Ovary (tissue), 3 donors: ENCODE measurements around the gene ZNRF1.

Experiments used
- POLR2A ChIP-seq: fragments of 450-650 bp; IDR thresholded peaks from one replicate; pipeline ENCODE4 v1.6.1; 2017; ENCODE audit warnings: antibody characterized with exemption, mild to moderate bottlenecking, moderate library complexity
- TF ChIP-seq, protein P1 (sequence below), 3 donors: fragments of 450-650 bp in 2 of 3; fragments of 200-600 bp in 1 of 3; IDR thresholded peaks; one replicate each; pipeline versions ENCODE4 v1.5.1 to v1.8.0; 2016 to 2022; ENCODE audit warnings: antibody characterized with exemption in 3 of 3, mild to moderate bottlenecking in 1 of 3
- donor health status: DM: no; HTN: no; CAD: no.

DNA sequence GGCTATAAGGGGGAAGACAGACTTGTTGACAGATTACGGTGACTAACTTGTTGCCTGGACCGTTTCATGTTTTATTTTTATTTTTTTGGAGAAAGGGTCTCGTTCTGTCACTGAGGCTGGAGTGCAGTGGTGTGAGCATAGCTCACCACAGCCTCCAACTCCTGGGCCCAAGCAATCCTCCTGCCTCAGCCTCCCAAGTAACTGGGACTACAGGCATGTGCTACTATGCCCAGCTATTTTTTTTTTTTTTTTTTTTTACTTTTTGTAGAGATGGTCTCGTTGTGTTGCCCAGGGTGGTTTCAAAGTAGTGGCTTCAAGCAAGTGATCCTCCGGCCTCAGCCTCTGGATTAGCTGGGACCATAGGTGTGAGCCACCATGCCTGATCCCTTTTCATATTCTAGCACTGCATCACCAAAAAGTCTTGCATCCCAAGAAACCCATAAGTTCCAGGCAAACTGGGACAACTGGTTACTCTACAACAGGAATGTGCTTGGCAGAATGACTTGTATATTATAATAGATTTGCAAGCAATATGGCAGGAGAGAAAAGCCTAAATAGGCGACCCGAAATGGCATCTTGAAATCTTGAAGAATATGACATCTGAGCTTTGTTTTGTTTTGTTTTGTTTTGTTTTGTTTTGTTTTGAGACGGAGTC is 11.7 kb upstream of the ZNRF1 start:
- no peak for TF ChIP-seq POLR2A
- TF ChIP-seq, protein P1, sequence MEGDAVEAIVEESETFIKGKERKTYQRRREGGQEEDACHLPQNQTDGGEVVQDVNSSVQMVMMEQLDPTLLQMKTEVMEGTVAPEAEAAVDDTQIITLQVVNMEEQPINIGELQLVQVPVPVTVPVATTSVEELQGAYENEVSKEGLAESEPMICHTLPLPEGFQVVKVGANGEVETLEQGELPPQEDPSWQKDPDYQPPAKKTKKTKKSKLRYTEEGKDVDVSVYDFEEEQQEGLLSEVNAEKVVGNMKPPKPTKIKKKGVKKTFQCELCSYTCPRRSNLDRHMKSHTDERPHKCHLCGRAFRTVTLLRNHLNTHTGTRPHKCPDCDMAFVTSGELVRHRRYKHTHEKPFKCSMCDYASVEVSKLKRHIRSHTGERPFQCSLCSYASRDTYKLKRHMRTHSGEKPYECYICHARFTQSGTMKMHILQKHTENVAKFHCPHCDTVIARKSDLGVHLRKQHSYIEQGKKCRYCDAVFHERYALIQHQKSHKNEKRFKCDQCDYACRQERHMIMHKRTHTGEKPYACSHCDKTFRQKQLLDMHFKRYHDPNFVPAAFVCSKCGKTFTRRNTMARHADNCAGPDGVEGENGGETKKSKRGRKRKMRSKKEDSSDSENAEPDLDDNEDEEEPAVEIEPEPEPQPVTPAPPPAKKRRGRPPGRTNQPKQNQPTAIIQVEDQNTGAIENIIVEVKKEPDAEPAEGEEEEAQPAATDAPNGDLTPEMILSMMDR (IDR thresholded peaks at IDR 0.05), result no peak
